SH-SY5Y (cell line): ENCODE data around the gene TIMMDC1.

Source experiments
- GATA2 ChIP-seq: IDR thresholded peaks from 2 replicates; pipeline ENCODE4 v1.6.1; 2011; ENCODE audit warnings: mild to moderate bottlenecking, low read depth, low read length
- GATA3 ChIP-seq: IDR thresholded peaks from 2 replicates; pipeline ENCODE4 v1.6.1; 2011; ENCODE audit warnings: low read depth, mild to moderate bottlenecking, low read length, moderate library complexity

GRCh38 chr3:119453822-119454221, 44.5 kb upstream of the TIMMDC1 start:
- no peak for TF ChIP-seq GATA2
- no peak for TF ChIP-seq GATA3
